HAP-1 (cell line): ENCODE data around the gene C15orf61.

ENCODE experiments used
- DNase-seq, 2 experiments: peaks; one replicate each; pipeline ENCODE4 v3.0.0-alpha.2; 2016 to 2020; ENCODE audit warnings: low spot score in 2 of 2
- H3K27me3 ChIP-seq: fragments of 250-450 bp; sonication (Bioruptor Pico); 2 replicates; pipeline ENCODE4 v1.5.1; 2020; ENCODE audit warnings: low read depth, mild to moderate bottlenecking, moderate library complexity
- H3K36me3 ChIP-seq: fragments of 250-450 bp; sonication (Bioruptor Pico); replicated peaks from 2 replicates; pipeline ENCODE4 v1.5.1; 2020; ENCODE audit warnings: mild to moderate bottlenecking
- H3K4me1 ChIP-seq: fragments of 250-450 bp; sonication (Bioruptor Pico); 2 replicates; pipeline ENCODE4 v1.5.1; 2020; ENCODE audit warnings: mild to moderate bottlenecking
- H3K4me3 ChIP-seq: fragments of 250-450 bp; sonication (Bioruptor Pico); 2 replicates; pipeline ENCODE4 v1.5.1; 2020; ENCODE audit warnings: mild to moderate bottlenecking, moderate library complexity
- H3K9me3 ChIP-seq: fragments of 250-450 bp; sonication (Bioruptor Pico); 2 replicates; pipeline ENCODE4 v1.5.1; 2020; ENCODE audit warnings: mild to moderate bottlenecking, moderate library complexity
- in situ Hi-C: fragments of 300-500 bp; cut with MboI; formaldehyde crosslinking; loops from 3 replicates; pipeline ENCODE4 v1.14.3; 2020; ENCODE audit warnings: low sequenced_read_pairs, inconsistent platforms, mixed read lengths

C15orf61 gene

GRCh38 chr15:67521029-67521782 lies at the start of gene C15orf61:
Gene C15orf61, plus strand, starts transcription at chr15:67521131. Its CDS starts 118 bp downstream, at chr15:67521249.
- peak; percentile 94 to 95 for DNase-seq
- Histone ChIP-seq H3K27me3 (no peaks in the 10 kb centered on the region), H3K4me1 (peaks cover 26% of the 10 kb centered on the region), H3K9me3 (no peaks in the 10 kb centered on the region), H3K4me3 (peak within 1 kb of the TSS; percentile 53), H3K36me3 (no peaks in the 10 kb centered on the region)
- in situ Hi-C loops = no loop called here

- H3K27me3 ChIP-seq = no peaks in the 10 kb centered on the region
- H3K36me3 ChIP-seq = no peaks in the 10 kb centered on the region
- in situ Hi-C loops = no loop called here
- no peak for DNase-seq
- no peak overlapping the region for H3K4me3 ChIP-seq
- no peaks in the 10 kb centered on the region for H3K9me3 ChIP-seq
- H3K4me1 ChIP-seq = no peaks in the 10 kb centered on the region
Observed at GRCh38 chr15:67472957-67473356, 48.0 kb upstream of the C15orf61 start.

- H3K36me3 ChIP-seq = no peaks in the 10 kb centered on the region
- H3K9me3 ChIP-seq = no peaks in the 10 kb centered on the region
- no peaks in the 10 kb centered on the region for H3K4me1 ChIP-seq
- in situ Hi-C loops = no loop called here
- no peaks in the 10 kb centered on the region for H3K27me3 ChIP-seq
- no peak for DNase-seq
- no peak overlapping the region for H3K4me3 ChIP-seq
Observed at GRCh38 chr15:67474405-67475110, 46.4 kb upstream of the C15orf61 start.

- DNase-seq = no peak
- Histone ChIP-seq H3K4me1 (no peaks in the 10 kb centered on the region), H3K36me3 (no peaks in the 10 kb centered on the region), H3K9me3 (no peaks in the 10 kb centered on the region), H3K27me3 (no peaks in the 10 kb centered on the region), H3K4me3 (no peak overlapping the region)
- in situ Hi-C loops = no loop called here
Observed at GRCh38 chr15:67479781-67480505, 41.0 kb upstream of the C15orf61 start.

- no peaks in the 10 kb centered on the region for H3K9me3 ChIP-seq
- no peak for DNase-seq
- H3K4me3 ChIP-seq = no peak overlapping the region
- no peaks in the 10 kb centered on the region for H3K4me1 ChIP-seq
- no peaks in the 10 kb centered on the region for H3K36me3 ChIP-seq
- no peaks in the 10 kb centered on the region for H3K27me3 ChIP-seq
- in situ Hi-C loops = no loop called here
Observed at GRCh38 chr15:67480741-67481140, 40.2 kb upstream of the C15orf61 start.

- no peak for DNase-seq
- Histone ChIP-seq H3K4me3 (no peak overlapping the region), H3K27me3 (no peaks in the 10 kb centered on the region), H3K4me1 (no peaks in the 10 kb centered on the region), H3K36me3 (no peaks in the 10 kb centered on the region), H3K9me3 (no peaks in the 10 kb centered on the region)
- in situ Hi-C loops = no loop called here
Observed at GRCh38 chr15:67481680-67482079, 39.3 kb upstream of the C15orf61 start.

- Histone ChIP-seq H3K9me3 (no peaks in the 10 kb centered on the region), H3K4me1 (no peaks in the 10 kb centered on the region), H3K27me3 (no peaks in the 10 kb centered on the region), H3K36me3 (no peaks in the 10 kb centered on the region), H3K4me3 (no peak overlapping the region)
- no peak for DNase-seq
- in situ Hi-C loops = no loop called here
Observed at GRCh38 chr15:67495585-67495984, 25.3 kb upstream of the C15orf61 start.

GRCh38 chr15:67501177-67501835 lies 19.6 kb upstream of the C15orf61 start:
- DNase-seq = peak in 1 of 2 experiments; percentile 79
- H3K9me3 ChIP-seq = no peaks in the 10 kb centered on the region
- peaks cover 4% of the 10 kb centered on the region for H3K4me1 ChIP-seq
- in situ Hi-C loops = no loop called here
- no peaks in the 10 kb centered on the region for H3K27me3 ChIP-seq
- no peak overlapping the region for H3K4me3 ChIP-seq
- no peaks in the 10 kb centered on the region for H3K36me3 ChIP-seq

- H3K4me1 ChIP-seq = peaks cover 4% of the 10 kb centered on the region
- no peaks in the 10 kb centered on the region for H3K36me3 ChIP-seq
- H3K4me3 ChIP-seq = no peak overlapping the region
- no peaks in the 10 kb centered on the region for H3K9me3 ChIP-seq
- no peaks in the 10 kb centered on the region for H3K27me3 ChIP-seq
- in situ Hi-C loops = no loop called here
- peak; percentile 48 to 51 for DNase-seq
Observed at GRCh38 chr15:67501836-67502461, 19.0 kb upstream of the C15orf61 start.

- no peaks in the 10 kb centered on the region for H3K27me3 ChIP-seq
- in situ Hi-C loops = no loop called here
- H3K4me1 ChIP-seq = peaks cover 4% of the 10 kb centered on the region
Observed at GRCh38 chr15:67504056-67504455, 16.9 kb upstream of the C15orf61 start.

GRCh38 chr15:67504796-67505195 lies 16.1 kb upstream of the C15orf61 start:
- DNase-seq = no peak
- Histone ChIP-seq H3K27me3 (no peaks in the 10 kb centered on the region), H3K4me3 (no peak overlapping the region), H3K4me1 (peaks cover 4% of the 10 kb centered on the region), H3K36me3 (no peaks in the 10 kb centered on the region), H3K9me3 (no peaks in the 10 kb centered on the region)
- in situ Hi-C loops = no loop called here

More at GRCh38 chr15:67504056-67504455, 16.9 kb upstream of the C15orf61 start:
- no peaks in the 10 kb centered on the region for H3K9me3 ChIP-seq
- no peak for DNase-seq
- H3K36me3 ChIP-seq = no peaks in the 10 kb centered on the region
- H3K4me3 ChIP-seq = no peak overlapping the region

- Histone ChIP-seq H3K4me3 (no peak overlapping the region), H3K9me3 (no peaks in the 10 kb centered on the region), H3K27me3 (no peaks in the 10 kb centered on the region), H3K36me3 (no peaks in the 10 kb centered on the region), H3K4me1 (peaks cover 4% of the 10 kb centered on the region)
- in situ Hi-C loops = no loop called here
- no peak for DNase-seq
Observed at GRCh38 chr15:67505675-67506572, 15.0 kb upstream of the C15orf61 start.
